ENCODE results near the gene GTF2F2. TPM values are rescaled to one million over a fixed set of nuclear protein-coding genes. Genes with fewer than 3 reads are reported as not detected.

GTF2F2 gene
- total RNA-seq (2021) = 37.8 TPM in 2 replicates
- Bru-seq, nascent RNA = percentile 86 among the genes with signal in this experiment
- BruChase-seq, experiment 1, labeled RNA remaining after a 2-hour chase = percentile 71 among the genes with signal in this experiment
- percentile 74 among the genes with signal in this experiment for BruChase-seq, experiment 2, labeled RNA remaining after a 6-hour chase
- long read RNA-seq, transcript GTF2F2-201 (8 exons, 2,239 nt) = major isoform, 83 of 91 reads
- long read RNA-seq, partial matches to known transcripts = 1 of 91 reads
- long read RNA-seq, other reads (novel, unspliced or antisense) = 7 of 91 reads

- peak; percentile 91 for DNase-seq (ENCODE audit: low spot score)
- H3K4me3 ChIP-seq (ENCODE audit: low read depth, low read length, poor library complexity, severe bottlenecking) = peak within 1 kb of the TSS; percentile 67
- CTCF ChIA-PET = no interaction called here
- H3K4me1 ChIP-seq (ENCODE audit: insufficient read depth, low read length, poor library complexity, severe bottlenecking) = peaks cover 11% of the 10 kb centered on the region
- H3K27me3 ChIP-seq (replicated peaks; ENCODE audit: insufficient read depth, low read depth, low read length, poor library complexity) = no peaks in the 10 kb centered on the region
- TF ChIP-seq EZH2 (IDR thresholded peaks at IDR 0.05; ENCODE audit: borderline replicate concordance, low read depth, low read length, poor library complexity, severe bottlenecking) = no peak
- TF ChIP-seq CTCF (conservative IDR thresholded peaks at IDR 0.05; ENCODE audit: low read depth, low read length) = no peak
- peak within 1 kb of the TSS; percentile 84 for H3K27ac ChIP-seq (ENCODE audit: low read depth, low read length, poor library complexity, severe bottlenecking)
- intact Hi-C loops (cut with micrococcal nuclease; ENCODE audit: unreplicated experiment) = no loop called here
- POLR2A ChIA-PET (ENCODE audit: low non-redundant PET) = no interaction called here
- H3K36me3 ChIP-seq (ENCODE audit: insufficient read depth, low read length, poor library complexity, severe bottlenecking) = no peaks in the 10 kb centered on the region
- H3K9me3 ChIP-seq (ENCODE audit: low read depth, low read length, poor library complexity, severe bottlenecking) = no peaks in the 10 kb centered on the region
- no TSS peak for BruUV-seq (replicated peaks)
Measured at GRCh38 chr13:45119991-45120864, at the start of gene GTF2F2. GTF2F2 (plus strand) TSS chr13:45120510; CDS start chr13:45120656, 146 bp downstream.

GRCh38 chr13:45073809-45074208, 46.5 kb upstream of the GTF2F2 start:
- no peaks in the 10 kb centered on the region for H3K27me3 ChIP-seq (replicated peaks; ENCODE audit: insufficient read depth, low read depth, low read length, poor library complexity)
- H3K4me3 ChIP-seq (ENCODE audit: low read depth, low read length, poor library complexity, severe bottlenecking) = no peak overlapping the region
- TF ChIP-seq CTCF (conservative IDR thresholded peaks at IDR 0.05; ENCODE audit: low read depth, low read length) = no peak
- no peak for TF ChIP-seq EZH2 (IDR thresholded peaks at IDR 0.05; ENCODE audit: borderline replicate concordance, low read depth, low read length, poor library complexity, severe bottlenecking)
- BruUV-seq (replicated peaks) = no TSS peak
- ChIA-PET POLR2A (ENCODE audit: low non-redundant PET) (no interaction called here), CTCF (no interaction called here)
- H3K9me3 ChIP-seq (ENCODE audit: low read depth, low read length, poor library complexity, severe bottlenecking) = no peaks in the 10 kb centered on the region
- no peak overlapping the region for H3K27ac ChIP-seq (ENCODE audit: low read depth, low read length, poor library complexity, severe bottlenecking)
- H3K36me3 ChIP-seq (ENCODE audit: insufficient read depth, low read length, poor library complexity, severe bottlenecking) = no peaks in the 10 kb centered on the region
- peak; percentile 57 for DNase-seq (ENCODE audit: low spot score)
- no peaks in the 10 kb centered on the region for H3K4me1 ChIP-seq (ENCODE audit: insufficient read depth, low read length, poor library complexity, severe bottlenecking)
- intact Hi-C loops (cut with micrococcal nuclease; ENCODE audit: unreplicated experiment) = no loop called here

GRCh38 chr13:45074721-45075120, 45.6 kb upstream of the GTF2F2 start:
- TF ChIP-seq EZH2 (IDR thresholded peaks at IDR 0.05; ENCODE audit: borderline replicate concordance, low read depth, low read length, poor library complexity, severe bottlenecking) = no peak
- TF ChIP-seq CTCF (conservative IDR thresholded peaks at IDR 0.05; ENCODE audit: low read depth, low read length) = no peak
- Histone ChIP-seq H3K27ac (ENCODE audit: low read depth, low read length, poor library complexity, severe bottlenecking) (no peak overlapping the region), H3K36me3 (ENCODE audit: insufficient read depth, low read length, poor library complexity, severe bottlenecking) (no peaks in the 10 kb centered on the region), H3K27me3 (replicated peaks; ENCODE audit: insufficient read depth, low read depth, low read length, poor library complexity) (no peaks in the 10 kb centered on the region), H3K9me3 (ENCODE audit: low read depth, low read length, poor library complexity, severe bottlenecking) (no peaks in the 10 kb centered on the region), H3K4me1 (ENCODE audit: insufficient read depth, low read length, poor library complexity, severe bottlenecking) (no peaks in the 10 kb centered on the region), H3K4me3 (ENCODE audit: low read depth, low read length, poor library complexity, severe bottlenecking) (no peak overlapping the region)
- DNase-seq (ENCODE audit: low spot score) = no peak
- BruUV-seq (replicated peaks) = no TSS peak
- ChIA-PET CTCF (no interaction called here), POLR2A (ENCODE audit: low non-redundant PET) (no interaction called here)
- intact Hi-C loops (cut with micrococcal nuclease; ENCODE audit: unreplicated experiment) = no loop called here
